IPS-18c (cell line): ENCODE measurements around the gene UBA1.

ENCODE experiments used
- H3K4me3 ChIP-seq: 2 replicates; pipeline ENCODE4 v1.7.0; 2013; ENCODE audit warnings: low read depth, mild to moderate bottlenecking, low read length, moderate library complexity; ENCODE audit not compliant: insufficient read depth
- H3K9me3 ChIP-seq: one replicate; pipeline ENCODE4 v1.6.1; 2013; ENCODE audit warnings: mild to moderate bottlenecking, low read length, moderate library complexity; ENCODE audit not compliant: control insufficient read depth, insufficient read depth

UBA1 gene

GRCh38 chrX:47166126-47166525 is 27.5 kb upstream of the UBA1 start:
- Histone ChIP-seq H3K4me3 (no peak overlapping the region), H3K9me3 (peaks cover 2% of the 10 kb centered on the region)

- peaks cover 4% of the 10 kb centered on the region for H3K9me3 ChIP-seq
- no peak overlapping the region for H3K4me3 ChIP-seq
Observed at GRCh38 chrX:47168495-47169073, 25.0 kb upstream of the UBA1 start.

DNA sequence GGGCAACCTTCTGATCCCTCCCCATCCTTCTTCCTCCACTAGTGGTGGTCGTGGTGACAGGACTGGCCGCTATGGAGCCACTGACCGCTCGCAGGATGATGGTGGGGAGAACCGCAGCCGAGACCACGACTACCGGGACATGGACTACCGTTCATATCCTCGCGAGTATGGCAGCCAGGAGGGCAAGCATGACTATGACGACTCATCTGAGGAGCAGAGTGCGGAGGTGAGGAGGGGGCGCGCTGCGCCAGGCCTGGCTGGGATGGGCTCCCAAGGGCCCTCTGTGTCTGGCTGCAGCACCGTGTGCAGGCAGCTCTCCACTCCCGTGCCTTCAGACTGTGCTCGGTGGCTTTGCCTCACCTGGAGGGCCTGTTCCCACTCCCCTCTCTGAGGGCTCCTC is 24.4 kb upstream of the UBA1 start:
- peaks cover 4% of the 10 kb centered on the region for H3K9me3 ChIP-seq
- H3K4me3 ChIP-seq = no peak overlapping the region

DNA sequence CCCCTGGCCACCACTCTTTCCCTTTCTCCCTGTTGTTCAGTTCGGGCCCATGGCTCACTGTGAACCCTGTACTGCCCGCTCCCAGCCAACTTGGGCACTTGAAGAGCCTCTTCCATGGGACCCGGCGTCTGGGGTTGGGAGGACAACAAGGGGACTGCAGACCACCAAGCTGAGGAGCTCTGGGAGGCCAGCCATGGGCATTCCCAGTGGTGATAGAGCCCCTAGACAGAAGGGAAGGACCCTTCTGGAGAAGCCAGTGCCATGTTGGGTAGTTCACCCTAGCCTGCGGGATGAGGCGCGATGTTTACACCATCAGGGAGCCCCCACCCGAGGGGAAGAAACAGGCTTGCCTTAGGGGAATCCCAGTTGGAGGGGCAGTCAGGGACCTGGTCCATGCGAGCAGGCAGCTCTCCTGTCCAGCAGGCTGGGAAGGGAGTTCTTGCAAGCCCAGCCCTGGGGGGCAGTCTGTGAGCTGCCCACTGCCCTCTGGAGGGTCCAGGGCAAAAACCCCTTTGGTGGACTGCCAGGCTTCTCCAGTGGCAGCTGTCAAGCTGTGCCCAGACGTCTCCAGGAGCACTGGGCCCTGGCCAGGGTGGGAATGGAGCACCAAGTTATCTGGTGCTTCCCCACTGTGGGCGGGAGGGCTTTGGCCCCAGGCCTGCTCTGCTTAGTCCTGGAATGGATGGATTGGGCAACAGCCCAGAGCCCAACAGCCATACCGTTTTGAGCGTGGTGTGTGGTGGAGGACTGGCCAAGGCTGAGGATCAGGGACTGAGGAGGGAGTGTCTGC is 23.7 kb upstream of the UBA1 start:
- H3K4me3 ChIP-seq = no peak overlapping the region
- H3K9me3 ChIP-seq = peaks cover 2% of the 10 kb centered on the region

DNA sequence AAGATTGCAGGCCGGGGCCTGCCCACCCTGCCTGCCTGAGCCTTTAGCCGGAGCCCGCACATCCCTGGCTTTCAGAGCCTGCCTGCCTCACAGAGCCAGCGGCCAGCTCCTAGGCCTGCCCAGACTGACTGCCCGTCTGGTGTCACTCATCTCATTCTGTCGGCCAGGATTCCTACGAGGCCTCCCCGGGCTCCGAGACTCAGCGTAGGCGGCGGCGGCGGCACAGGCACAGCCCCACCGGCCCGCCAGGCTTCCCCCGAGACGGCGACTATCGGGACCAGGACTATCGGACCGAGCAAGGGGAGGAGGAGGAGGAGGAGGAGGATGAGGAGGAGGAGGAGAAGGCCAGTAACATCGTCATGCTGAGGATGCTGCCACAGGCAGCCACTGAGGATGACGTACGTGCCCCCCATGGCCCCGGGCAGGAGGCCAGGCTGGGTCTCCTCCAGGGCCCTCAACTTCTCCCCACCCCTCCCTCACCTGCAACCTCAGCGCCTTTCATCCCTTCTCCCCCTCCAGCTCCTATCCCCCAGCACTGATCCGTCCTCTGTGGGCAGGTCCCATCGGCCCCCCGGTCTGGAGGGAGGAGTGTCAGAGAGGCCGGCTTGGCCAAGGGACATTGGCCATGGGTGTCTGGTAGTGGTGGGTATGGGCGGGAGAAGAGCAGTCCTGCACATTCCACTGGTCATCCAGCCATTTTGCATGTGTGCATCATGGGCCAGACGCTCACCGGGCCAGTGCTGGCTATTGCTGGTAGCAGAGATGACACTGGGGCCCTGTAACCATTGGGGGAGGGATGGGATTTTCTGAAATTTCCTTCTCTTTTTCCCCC is 22.6 kb upstream of the UBA1 start:
- H3K9me3 ChIP-seq = peaks cover 2% of the 10 kb centered on the region
- no peak overlapping the region for H3K4me3 ChIP-seq

GRCh38 chrX:47171996-47172395 is 21.6 kb upstream of the UBA1 start:
- Histone ChIP-seq H3K9me3 (peaks cover 2% of the 10 kb centered on the region), H3K4me3 (no peak overlapping the region)

DNA sequence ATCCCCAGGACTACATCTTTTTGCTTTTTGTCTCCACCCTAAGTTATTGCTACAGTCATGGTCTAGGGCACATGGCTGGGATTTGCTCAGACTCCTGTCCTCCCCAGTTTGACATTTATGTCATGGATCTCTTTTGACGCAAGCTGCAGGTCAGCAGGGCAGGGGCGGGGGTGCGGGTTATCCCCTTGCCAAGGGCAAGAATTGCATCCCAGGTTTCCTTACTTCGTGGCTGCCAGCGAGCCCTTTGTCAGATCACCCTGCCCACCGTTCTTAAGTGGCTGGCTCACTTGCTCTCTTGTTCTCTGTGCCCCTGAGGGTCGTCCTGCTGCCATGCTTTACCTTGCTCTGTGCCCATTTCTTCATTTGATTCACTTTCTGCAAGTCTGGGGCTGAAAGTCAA is 21.1 kb upstream of the UBA1 start:
- peaks cover 2% of the 10 kb centered on the region for H3K9me3 ChIP-seq
- H3K4me3 ChIP-seq = no peak overlapping the region

- no peak overlapping the region for H3K4me3 ChIP-seq
- H3K9me3 ChIP-seq = peaks cover 2% of the 10 kb centered on the region
Observed at GRCh38 chrX:47172971-47173792, 20.4 kb upstream of the UBA1 start.

DNA sequence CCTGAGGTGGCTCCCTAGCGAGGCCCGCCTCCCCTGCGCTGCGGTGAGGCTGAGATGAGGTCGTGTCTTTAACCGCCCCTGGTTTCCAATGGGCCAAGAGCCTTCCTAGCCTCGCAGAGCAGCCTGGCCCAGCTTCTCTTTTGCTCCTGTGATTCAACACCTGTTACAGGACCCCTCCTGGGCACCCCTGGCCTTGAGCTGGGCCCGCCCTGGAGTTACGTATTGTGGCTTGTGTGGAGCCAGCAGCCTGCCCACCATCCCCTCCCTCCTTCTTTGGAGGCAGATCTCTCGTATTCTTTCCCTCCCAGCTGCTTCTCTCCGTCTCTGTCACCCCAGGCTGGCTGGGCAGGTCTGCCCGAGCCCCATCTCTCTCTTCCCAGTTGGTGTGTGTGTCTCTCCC is 19.3 kb upstream of the UBA1 start:
- H3K9me3 ChIP-seq = peaks cover 4% of the 10 kb centered on the region
- H3K4me3 ChIP-seq = no peak overlapping the region

- Histone ChIP-seq H3K4me3 (no peak overlapping the region), H3K9me3 (peaks cover 4% of the 10 kb centered on the region)
Observed at GRCh38 chrX:47174846-47175587, 18.6 kb upstream of the UBA1 start.

- Histone ChIP-seq H3K9me3 (peaks cover 4% of the 10 kb centered on the region), H3K4me3 (no peak overlapping the region)
Observed at GRCh38 chrX:47175588-47175980, 18.0 kb upstream of the UBA1 start.

GRCh38 chrX:47176101-47176740 is 17.4 kb upstream of the UBA1 start:
- peaks cover 4% of the 10 kb centered on the region for H3K9me3 ChIP-seq

DNA sequence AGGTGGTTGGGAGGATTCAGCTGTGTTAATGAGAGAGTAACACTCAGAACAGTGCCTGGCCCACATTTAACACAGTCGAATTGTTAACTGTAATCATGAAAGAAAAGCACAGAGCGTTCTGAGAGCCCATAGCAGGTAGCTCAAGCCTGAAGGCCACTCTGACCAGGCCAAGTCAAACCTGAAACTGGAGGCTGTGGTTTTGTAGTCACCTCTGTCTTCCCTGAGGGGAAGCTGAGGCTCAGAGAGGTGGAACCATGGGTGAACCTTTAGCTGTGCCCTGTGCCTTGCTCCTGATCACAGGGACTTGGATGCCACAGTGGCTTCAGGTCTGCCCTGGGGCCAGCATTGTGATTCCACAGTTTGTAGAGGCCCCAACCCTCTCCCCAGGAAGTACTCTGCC is 16.6 kb upstream of the UBA1 start:
- Histone ChIP-seq H3K9me3 (peaks cover 2% of the 10 kb centered on the region), H3K4me3 (no peak overlapping the region)

More at GRCh38 chrX:47176101-47176740, 17.4 kb upstream of the UBA1 start:
- no peak overlapping the region for H3K4me3 ChIP-seq

GRCh38 chrX:47178337-47178736 is 15.3 kb upstream of the UBA1 start:
- H3K9me3 ChIP-seq = peaks cover 2% of the 10 kb centered on the region
- H3K4me3 ChIP-seq = no peak overlapping the region

DNA sequence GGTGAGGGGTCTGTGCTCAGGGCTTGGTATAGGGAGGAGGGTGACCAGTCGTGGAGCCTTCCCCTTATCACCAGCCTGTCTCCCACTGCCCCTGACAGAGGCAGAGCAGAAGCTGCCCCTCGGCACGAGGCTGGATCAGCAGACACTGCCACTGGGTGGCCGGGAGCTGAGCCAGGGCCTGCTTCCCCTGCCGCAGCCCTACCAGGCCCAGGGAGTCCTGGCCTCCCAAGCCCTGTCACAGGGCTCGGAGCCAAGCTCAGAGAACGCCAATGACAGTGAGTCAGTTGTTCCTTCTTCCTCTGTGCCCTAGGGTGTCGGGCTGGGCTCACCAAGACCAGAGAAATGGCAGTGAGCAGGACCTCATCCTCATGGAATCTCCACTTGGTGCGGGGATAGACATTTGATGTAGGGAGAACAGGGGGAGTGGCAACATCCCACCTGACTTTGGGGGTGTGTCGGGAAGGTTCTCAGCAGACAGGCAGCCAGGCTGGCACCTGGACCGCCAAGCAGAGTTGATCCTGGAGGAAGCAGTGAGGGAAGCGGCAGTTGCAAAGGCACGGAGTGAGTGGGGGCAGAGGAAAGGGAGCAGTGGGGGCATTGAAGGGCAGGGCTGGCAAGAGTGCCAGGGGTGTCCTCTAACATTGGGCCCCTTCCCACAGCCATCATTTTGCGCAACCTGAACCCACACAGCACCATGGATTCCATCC is 14.3 kb upstream of the UBA1 start:
- Histone ChIP-seq H3K4me3 (no peak overlapping the region), H3K9me3 (peaks cover 2% of the 10 kb centered on the region)

DNA sequence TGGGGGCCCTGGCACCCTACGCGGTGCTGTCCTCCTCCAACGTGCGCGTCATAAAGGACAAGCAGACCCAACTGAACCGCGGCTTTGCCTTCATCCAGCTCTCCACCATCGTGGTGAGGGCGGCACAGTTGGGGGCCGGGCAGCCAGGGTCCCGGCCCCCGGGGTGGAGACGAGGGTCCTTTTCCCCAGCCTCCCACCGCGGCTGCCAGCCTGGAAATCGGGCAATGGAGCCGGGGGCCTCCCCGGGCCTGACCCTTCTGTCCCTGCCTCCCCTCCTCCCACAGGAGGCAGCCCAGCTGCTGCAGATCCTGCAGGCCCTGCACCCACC is 13.7 kb upstream of the UBA1 start:
- Histone ChIP-seq H3K4me3 (no peak overlapping the region), H3K9me3 (peaks cover 2% of the 10 kb centered on the region)
